Retinal pigment epithelial cell (primary cell): ENCODE measurements around the gene KRT81.
A peak's percentile ranks its signal among the peaks of the same experiment; 100 is the strongest.

Experiments
- DNase-seq: peaks from one replicate; pipeline ENCODE4 v3.0.0-alpha.2; 2010; ENCODE audit warnings: low read depth
- H3K4me3 ChIP-seq: 2 replicates; pipeline ENCODE4 v1.5.1; 2011; ENCODE audit warnings: mild to moderate bottlenecking, low read length, control low read depth, moderate library complexity
- CTCF ChIP-seq: conservative IDR thresholded peaks from 2 replicates; pipeline ENCODE4 v1.5.1; 2011; ENCODE audit warnings: low read depth, low read length, control low read depth, inconsistent platforms

KRT81 gene

GRCh38 chr12:52323416-52324152, 32.2 kb upstream of the KRT81 start:
- H3K4me3 ChIP-seq = no peak overlapping the region
- no peak for DNase-seq
- no peak for TF ChIP-seq CTCF

GRCh38 chr12:52323001-52323400, 31.7 kb upstream of the KRT81 start:
- DNase-seq = no peak
- TF ChIP-seq CTCF = no peak
- H3K4me3 ChIP-seq = no peak overlapping the region

GRCh38 chr12:52322069-52322468, 30.7 kb upstream of the KRT81 start:
- no peak for DNase-seq
- H3K4me3 ChIP-seq = no peak overlapping the region
- no peak for TF ChIP-seq CTCF

DNA sequence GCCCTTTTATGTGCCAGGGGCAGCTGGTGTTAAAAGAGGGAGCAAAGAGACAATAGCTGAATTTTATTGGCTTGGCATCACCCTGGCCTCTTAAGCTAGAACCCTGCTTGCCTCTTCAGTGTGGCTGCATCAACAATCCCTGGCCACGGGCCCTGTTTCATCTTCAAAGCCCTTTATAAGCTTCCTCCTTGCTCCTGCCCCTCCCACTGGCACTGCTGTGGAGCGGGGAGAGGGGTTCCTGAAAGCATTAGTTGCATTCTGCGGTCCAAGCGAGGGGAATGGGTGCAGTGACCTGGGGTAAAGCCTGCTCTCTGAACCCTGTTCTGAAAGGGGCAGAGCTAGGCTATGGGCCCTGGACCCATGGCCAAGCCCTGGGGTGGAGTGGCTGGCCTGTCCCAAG, 30.1 kb upstream of the KRT81 start:
- no peak overlapping the region for H3K4me3 ChIP-seq
- DNase-seq = no peak
- no peak for TF ChIP-seq CTCF

GRCh38 chr12:52320784-52321400, 29.6 kb upstream of the KRT81 start, which contains the start of gene KRT83:
KRT83 (minus strand) TSS chr12:52321398; CDS start chr12:52321335, 63 bp downstream.
- no peak for TF ChIP-seq CTCF
- no peak within 1 kb of the TSS for H3K4me3 ChIP-seq
- DNase-seq = no peak

- peak; percentile 19 for TF ChIP-seq CTCF
- no peak overlapping the region for H3K4me3 ChIP-seq
- no peak for DNase-seq
Measured at GRCh38 chr12:52319097-52319496, 27.8 kb upstream of the KRT81 start.
